ENCODE measurements around the gene CDK8.

Gene CDK8

GRCh38 chr13:26323127-26323526 lies 69.2 kb downstream of the CDK8 start:
- FAIRE-seq = no peak

DNA sequence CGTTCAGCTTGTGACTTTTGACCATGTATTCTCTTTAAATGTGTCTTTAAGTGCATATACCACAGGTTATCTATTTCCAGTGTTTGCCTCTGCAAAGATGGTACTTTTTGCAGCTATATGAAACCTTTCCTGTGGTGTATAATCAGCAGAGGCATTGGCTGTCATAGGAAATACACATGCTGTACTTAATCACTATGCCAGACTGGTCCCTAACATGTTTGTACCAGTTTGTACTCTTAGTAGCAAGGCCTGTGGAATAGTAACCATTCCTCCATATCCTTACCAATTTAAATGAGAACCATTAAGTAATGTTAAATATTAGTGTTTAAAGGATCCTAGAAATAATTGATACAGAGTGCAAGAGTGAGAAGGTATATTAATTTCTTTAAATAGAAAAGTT lies 69.8 kb downstream of the CDK8 start:
- no peak for FAIRE-seq

GRCh38 chr13:26324294-26324693 lies 70.4 kb downstream of the CDK8 start:
- FAIRE-seq = no peak

- no peak for FAIRE-seq
Observed at GRCh38 chr13:26324867-26325266, 70.9 kb downstream of the CDK8 start.

DNA sequence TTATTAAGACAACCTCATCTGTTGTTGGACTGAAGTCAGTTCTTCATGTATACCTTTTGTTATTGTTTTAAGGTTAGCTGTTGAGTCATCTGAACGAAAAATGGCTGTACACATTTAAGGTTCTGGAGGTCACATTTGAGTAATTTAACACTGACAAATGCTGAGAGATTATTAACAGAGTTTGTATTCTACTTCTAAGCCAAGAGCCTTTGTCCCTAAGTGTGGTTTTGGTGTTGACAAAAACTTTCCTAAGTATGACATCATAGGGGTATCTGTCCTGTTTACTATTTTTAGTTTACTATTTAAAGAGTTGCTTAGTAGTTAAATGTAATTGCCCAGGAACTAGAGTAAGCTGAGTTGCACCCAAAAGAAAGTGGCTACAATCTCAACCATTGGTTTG lies 71.9 kb downstream of the CDK8 start:
- no peak for FAIRE-seq

DNA sequence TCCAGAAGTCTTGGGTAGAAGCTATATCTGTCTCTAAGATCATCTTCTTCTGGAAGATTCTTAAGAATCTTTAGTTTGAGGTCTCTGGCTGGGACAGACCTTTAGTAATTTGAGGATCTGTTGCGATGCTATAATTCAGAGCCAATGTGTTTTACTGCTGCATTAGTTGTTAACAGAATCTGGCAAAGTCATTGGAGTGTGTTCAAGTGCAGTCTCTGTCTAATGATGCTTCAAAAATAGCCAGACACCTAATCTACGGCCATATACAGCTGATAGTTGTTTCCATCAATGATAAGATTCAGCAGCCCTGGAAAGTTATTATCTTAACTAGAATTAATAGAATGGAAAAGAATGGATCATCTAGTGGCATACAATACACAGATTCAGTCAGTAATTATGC lies 72.6 kb downstream of the CDK8 start:
- no peak for FAIRE-seq

DNA sequence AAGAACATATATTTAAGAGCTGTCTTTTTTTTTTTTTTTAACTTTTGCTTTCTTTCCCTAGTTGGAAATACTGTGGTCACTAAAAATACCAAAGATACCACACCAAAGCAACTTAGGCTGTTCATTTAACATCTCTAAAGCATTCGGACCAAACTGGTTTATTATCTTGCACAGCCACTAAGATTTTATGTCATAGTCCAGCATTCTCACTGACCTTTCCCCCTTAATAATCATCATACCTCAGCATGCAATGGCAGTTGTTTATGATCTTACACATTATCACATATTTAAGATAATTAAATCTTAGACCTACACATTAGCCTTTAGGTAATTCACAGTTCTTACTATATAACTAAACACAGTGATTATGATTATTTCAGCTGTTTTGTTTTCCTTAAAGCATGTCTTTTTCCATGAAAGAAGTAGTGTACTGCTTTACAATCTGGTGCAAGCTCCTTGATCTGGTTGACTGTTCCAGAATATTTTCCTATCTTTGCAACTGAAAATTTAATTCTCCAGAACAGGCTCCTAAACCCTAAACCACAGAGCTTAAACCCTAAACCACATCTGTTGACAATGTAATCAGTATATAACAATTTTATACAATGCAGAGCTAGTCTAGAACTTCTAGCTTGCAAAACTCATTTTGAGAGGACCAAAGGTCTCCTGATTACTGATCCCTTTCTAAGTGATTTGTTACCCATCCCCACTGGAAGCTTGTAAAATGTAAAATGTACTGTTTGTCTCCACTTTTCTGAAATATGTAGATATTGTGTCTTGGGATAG lies 74.2 kb downstream of the CDK8 start:
- FAIRE-seq = no peak

- FAIRE-seq = no peak
Observed at GRCh38 chr13:26335158-26335557, 81.2 kb downstream of the CDK8 start.

DNA sequence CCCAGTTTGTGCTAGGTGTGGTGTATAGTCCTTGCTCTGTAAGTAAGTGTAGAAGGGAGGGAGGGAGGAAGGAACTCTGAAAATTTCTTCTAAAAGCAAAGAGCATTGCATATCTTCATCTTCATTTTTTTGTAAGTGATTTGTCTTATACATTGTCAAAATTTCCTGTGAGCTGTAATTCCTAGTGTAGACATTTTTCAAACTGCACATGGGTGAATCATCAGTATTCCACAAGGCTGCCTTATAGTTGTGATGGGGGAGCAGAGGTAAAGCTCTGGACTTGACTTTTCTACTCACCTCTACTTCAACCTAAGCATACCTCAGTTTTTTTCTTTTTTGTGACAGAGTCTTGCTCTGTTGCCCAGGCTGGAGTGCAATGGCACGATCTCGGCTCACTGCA lies 86.9 kb downstream of the CDK8 start:
- FAIRE-seq = no peak

DNA sequence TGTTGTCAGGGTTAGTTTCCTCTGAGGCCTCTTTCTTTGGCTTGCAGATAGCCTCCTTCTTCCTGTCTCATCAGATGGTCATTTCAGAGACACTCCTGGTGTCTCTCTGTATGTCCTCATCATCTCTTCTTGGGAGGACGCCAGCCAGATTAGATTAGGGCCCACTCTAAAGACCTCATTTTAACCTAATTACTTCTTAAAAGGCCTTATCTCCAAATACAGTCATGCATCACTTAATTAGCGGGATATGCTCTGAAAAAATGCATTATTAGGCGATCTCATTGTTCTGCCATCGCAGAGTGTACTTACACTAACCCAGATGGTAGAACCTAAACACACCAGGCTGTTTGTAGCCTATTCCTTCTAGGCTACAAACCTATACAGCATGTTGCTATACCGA lies 89.0 kb downstream of the CDK8 start:
- no peak for FAIRE-seq

GRCh38 chr13:26343816-26344215 lies 89.9 kb downstream of the CDK8 start:
- FAIRE-seq = no peak

DNA sequence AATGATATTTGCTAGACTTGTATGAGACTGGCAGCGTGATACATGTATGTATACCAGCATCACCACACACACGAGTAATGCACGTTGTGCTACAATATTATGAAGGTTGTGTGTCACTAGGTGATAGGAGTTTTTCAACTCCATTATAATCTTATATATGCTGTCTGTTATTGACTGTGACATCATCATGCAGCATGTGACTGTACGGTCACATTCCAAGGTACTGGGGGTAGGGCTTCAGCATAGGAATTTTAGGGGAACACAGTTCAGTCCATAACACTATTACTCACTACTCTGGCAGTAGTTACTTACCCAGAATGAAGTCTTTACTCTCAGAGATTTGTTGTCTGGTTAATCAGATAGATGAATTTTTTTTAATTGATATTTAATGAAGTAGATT lies 91.1 kb downstream of the CDK8 start:
- FAIRE-seq = no peak

GRCh38 chr13:26348966-26349365 lies 95.0 kb downstream of the CDK8 start:
- no peak for FAIRE-seq

DNA sequence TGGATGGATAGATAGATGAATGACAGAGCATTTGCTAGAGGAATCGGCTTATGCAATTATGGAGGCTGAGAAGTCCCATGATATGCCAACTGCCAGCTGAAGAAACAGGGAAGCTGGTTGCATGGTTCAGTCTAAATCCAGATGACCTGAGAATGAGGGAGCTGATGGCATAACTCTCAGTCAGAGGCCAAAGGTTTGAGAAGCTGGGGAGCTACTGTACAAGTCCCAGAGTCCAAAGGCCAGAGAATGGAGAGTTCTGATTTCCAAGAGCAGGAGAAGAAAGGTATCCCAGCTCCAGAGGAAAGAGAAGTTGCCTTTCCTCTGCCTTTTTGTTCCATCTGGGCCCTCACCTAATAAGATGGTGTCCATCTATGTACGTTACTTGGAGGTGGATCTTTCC lies 108.3 kb downstream of the CDK8 start:
- FAIRE-seq = no peak

DNA sequence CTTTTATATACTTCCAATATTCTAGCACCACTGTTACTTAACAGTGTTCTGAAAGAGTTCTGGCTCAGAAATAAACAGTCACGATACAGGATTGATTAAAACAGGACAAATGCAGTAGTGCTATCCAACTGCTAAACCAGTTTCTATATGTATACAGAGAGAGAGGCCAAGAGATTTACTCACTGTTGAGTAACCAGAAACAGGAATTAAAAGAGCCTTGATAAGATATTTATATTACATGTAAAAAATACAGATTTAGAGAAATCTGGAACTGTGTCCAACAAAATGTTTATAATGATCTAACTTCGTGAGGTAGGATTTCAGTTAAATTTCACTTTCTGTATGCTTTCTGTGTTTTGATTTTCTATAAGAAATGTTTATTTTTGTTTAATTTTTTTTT lies 116.6 kb downstream of the CDK8 start:
- no peak for FAIRE-seq

GRCh38 chr13:26372747-26373146 lies 118.8 kb downstream of the CDK8 start:
- FAIRE-seq = no peak

DNA sequence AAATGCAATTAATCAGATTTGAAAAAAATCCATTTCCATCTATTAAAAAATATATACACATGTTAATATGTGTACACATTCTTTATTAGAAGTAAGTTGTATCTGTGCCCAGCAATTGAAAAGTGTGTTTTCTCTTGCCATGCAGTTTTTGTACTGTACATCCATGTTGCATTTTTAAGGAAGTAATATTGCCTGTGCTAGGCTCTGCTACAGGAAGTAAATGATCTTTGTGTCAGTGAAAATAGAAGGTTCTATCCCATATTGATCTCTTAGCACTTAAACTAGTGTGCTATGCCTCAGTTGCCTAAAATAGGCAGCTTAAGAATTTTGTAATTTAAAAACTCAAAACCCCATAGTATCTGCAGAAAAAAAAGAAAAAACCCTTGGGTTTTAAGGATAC lies 122.5 kb downstream of the CDK8 start:
- FAIRE-seq = no peak

GRCh38 chr13:26377038-26377437 lies 123.1 kb downstream of the CDK8 start:
- no peak for FAIRE-seq

- FAIRE-seq = no peak
Observed at GRCh38 chr13:26378116-26378515, 124.2 kb downstream of the CDK8 start.

GRCh38 chr13:26379831-26380230 lies 125.9 kb downstream of the CDK8 start:
- no peak for FAIRE-seq

DNA sequence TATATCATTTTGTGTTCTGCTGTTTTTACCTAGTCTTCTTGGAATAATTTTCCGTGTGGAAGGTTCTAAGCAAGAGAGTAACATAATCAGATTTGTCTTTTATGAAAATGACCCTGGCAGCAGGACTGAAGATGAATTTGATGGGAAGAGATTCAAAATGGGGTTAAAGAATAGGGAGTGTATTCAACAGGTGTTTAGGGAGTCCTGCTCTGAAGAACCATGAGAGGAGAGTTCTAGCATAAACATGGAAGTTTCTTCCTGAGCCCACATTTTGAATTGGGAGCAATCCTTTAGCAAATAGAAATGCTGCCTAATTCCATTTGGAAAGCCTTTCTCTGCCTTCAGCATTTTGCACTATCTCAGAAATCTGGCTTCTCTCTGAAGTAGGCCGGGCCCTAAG lies 127.0 kb downstream of the CDK8 start:
- no peak for FAIRE-seq

GRCh38 chr13:26382366-26382765 lies 128.4 kb downstream of the CDK8 start:
- no peak for FAIRE-seq

GRCh38 chr13:26382835-26383234 lies 128.9 kb downstream of the CDK8 start:
- no peak for FAIRE-seq

DNA sequence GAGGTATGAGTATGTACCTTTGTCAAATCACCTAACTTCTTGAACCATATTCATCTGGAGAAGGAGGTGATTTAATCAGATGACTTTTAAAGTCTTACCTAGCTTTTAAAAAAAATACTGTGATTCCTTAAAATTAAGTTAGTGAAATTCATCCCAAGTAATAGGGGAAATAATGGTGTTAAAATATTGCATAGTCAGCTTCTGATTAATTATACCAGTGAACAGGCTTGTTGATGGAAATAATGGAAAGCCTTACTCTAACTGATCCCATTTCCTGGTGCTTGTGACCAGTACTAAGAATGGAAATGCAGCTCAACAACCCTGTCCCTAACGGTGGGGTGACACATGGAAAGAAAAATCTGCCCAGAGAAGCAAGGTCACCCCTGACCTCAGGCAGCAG lies 130.7 kb downstream of the CDK8 start:
- no peak for FAIRE-seq

DNA sequence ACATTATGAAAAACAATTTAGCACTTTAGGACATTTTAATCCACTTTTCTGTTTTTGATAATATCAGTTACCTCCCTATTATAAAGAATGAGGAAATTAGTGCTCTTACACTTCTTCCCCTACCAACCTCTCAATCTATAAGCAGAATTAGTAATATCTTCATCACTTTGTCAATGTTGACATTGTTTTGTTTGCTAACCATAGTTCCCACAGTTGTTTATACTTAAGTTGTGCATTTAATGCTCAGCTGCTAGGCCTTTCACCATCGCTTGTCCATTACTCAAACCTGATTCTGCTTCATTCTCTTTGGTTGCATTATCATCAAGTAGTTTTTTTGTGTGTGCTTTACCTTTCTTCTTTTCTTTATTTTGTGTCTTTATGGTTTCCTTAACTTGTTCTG lies 132.1 kb downstream of the CDK8 start:
- no peak for FAIRE-seq

Measured in TTC549 (cell line).